Parathyroid adenoma (tissue), 2 donors: Measurements from ENCODE around the gene ATP6AP2.

Experiments used
- H2AFZ ChIP-seq: fragments of 300-600 bp; sonication (generic); one replicate; pipeline ENCODE4 v1.7.0; 2017; ENCODE audit warnings: antibody characterized with exemption, mild to moderate bottlenecking
- H3K27ac ChIP-seq: fragments of 300-600 bp; sonication (generic); one replicate; pipeline ENCODE4 v1.7.0; 2017
- H3K27me3 ChIP-seq: fragments of 300-600 bp; sonication (generic); one replicate; pipeline ENCODE4 v1.7.0; 2017; ENCODE audit warnings: low read length; ENCODE audit not compliant: control insufficient read depth, insufficient read depth
- H3K36me3 ChIP-seq: fragments of 300-600 bp; sonication (generic); one replicate; pipeline ENCODE4 v1.7.0; 2017; ENCODE audit warnings: low read length; ENCODE audit not compliant: control insufficient read depth, insufficient read depth
- H3K4me1 ChIP-seq: fragments of 300-600 bp; sonication (generic); one replicate; pipeline ENCODE4 v1.7.0; 2017; ENCODE audit warnings: control low read depth
- H3K4me2 ChIP-seq: fragments of 300-600 bp; sonication (generic); one replicate; pipeline ENCODE4 v1.7.0; 2017; ENCODE audit warnings: low read length
- H3K4me3 ChIP-seq: fragments of 300-600 bp; sonication (generic); one replicate; pipeline ENCODE4 v1.7.0; 2017; ENCODE audit warnings: low read depth, low read length
- H3K79me2 ChIP-seq: fragments of 300-600 bp; sonication (generic); one replicate; pipeline ENCODE4 v1.7.0; 2017; ENCODE audit warnings: control low read depth
- H3K9ac ChIP-seq: fragments of 300-600 bp; sonication (generic); one replicate; pipeline ENCODE4 v1.7.0; 2017; ENCODE audit warnings: mild to moderate bottlenecking
- H3K9me3 ChIP-seq: fragments of 300-600 bp; sonication (generic); one replicate; pipeline ENCODE4 v1.7.0; 2017; ENCODE audit warnings: low read length; ENCODE audit not compliant: control insufficient read depth
- TF ChIP-seq, protein P1 (sequence below): fragments of 300-600 bp; sonication (generic); IDR thresholded peaks from one replicate; pipeline ENCODE4 v1.7.0; 2017; ENCODE audit warnings: antibody characterized with exemption, mild to moderate bottlenecking
- donor health status: primary hyperparathyroidism.

Gene ATP6AP2, protein sequence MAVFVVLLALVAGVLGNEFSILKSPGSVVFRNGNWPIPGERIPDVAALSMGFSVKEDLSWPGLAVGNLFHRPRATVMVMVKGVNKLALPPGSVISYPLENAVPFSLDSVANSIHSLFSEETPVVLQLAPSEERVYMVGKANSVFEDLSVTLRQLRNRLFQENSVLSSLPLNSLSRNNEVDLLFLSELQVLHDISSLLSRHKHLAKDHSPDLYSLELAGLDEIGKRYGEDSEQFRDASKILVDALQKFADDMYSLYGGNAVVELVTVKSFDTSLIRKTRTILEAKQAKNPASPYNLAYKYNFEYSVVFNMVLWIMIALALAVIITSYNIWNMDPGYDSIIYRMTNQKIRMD

DNA sequence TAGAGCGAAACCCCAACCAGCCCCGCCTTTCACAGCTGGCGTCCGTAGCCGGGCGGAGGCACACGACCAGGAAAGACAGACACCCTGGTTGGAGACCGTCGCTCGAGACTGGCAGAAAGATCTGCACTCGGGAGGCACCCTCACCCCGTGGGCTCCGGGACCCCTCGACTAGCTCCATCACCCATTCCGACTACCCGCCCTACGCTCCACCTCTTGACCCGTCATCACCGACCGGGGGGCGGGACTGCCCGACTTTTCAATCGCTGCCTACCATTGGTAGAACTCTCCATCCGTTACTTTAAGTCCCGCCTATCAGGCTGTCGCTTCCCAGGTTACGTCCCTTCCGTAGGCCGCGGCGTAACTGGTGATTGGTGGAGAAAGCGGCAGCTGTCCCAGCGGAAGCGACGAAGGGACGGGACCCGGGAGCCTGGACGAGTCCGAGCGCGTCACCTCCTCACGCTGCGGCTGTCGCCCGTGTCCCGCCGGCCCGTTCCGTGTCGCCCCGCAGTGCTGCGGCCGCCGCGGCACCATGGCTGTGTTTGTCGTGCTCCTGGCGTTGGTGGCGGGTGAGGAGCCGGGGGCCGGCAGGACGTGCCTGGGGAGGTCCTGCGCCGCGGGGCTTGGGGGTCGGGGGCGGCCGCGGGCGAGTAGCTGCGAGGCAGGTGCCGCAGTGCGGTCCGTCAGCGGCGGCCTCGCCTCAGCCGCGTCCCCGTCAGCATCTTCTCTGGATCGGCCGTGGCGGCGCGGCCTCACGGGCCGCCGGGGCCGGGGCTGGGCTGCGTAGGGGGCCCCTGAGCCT lies at the start of gene ATP6AP2:
TSS of gene ATP6AP2 (plus strand) at position 434 of the 799 bp plus-strand sequence. CDS start at position 530, 96 bp downstream.
- H3K9ac ChIP-seq: peak within 1 kb of the TSS; percentile 97
- TF ChIP-seq, protein P1, sequence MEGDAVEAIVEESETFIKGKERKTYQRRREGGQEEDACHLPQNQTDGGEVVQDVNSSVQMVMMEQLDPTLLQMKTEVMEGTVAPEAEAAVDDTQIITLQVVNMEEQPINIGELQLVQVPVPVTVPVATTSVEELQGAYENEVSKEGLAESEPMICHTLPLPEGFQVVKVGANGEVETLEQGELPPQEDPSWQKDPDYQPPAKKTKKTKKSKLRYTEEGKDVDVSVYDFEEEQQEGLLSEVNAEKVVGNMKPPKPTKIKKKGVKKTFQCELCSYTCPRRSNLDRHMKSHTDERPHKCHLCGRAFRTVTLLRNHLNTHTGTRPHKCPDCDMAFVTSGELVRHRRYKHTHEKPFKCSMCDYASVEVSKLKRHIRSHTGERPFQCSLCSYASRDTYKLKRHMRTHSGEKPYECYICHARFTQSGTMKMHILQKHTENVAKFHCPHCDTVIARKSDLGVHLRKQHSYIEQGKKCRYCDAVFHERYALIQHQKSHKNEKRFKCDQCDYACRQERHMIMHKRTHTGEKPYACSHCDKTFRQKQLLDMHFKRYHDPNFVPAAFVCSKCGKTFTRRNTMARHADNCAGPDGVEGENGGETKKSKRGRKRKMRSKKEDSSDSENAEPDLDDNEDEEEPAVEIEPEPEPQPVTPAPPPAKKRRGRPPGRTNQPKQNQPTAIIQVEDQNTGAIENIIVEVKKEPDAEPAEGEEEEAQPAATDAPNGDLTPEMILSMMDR: no peak
- no peaks in the 10 kb centered on the region for H3K27me3 ChIP-seq

DNA sequence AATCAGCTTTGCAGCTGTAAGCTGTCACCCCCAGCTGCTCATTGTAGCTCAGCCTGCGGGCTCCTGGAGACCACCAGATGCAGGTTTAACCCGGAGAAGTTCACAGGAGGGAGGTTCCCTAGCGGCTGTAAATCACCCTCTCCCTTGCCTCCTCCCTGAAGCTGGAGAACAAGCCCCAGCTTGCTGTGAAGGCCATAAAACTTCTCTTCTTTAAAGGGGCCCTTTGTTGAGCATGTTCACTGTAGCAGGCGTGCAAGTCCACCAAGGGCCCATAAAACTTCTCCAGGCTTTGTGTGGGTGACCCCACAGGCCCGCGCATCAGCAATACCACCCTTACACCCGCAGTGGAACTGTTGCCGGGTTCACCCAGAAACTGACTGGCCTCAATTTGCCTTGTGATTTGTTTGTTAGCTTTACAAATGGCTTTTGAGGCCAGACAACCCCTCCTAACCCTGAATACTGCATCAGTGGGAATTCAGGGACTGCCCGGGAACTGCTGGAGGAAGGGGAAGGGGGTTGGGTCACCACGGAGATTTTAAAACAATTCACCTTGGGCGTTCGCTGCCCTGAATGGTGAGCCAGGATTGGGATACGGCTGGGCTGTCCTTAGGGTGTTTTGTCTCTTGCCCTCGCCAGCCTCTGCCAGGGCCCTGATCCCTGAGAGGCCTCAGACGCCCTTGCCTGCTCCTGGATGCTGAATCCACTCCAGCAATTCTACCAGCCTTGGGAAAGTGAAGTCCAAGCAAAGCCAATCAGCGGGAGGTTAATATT lies 49.5 kb upstream of the ATP6AP2 start:
- Histone ChIP-seq H3K9me3 (no peaks in the 10 kb centered on the region), H3K9ac (no peak overlapping the region), H2AFZ (no peak overlapping the region), H3K4me3 (no peak overlapping the region), H3K27me3 (no peaks in the 10 kb centered on the region), H3K4me2 (no peak overlapping the region), H3K27ac (no peak overlapping the region), H3K79me2 (no peaks in the 10 kb centered on the region), H3K4me1 (no peaks in the 10 kb centered on the region), H3K36me3 (no peaks in the 10 kb centered on the region)
- TF ChIP-seq, protein P1: no peak

More for the DNA sequence above, at the start of gene ATP6AP2:
- Histone ChIP-seq H3K36me3 (no peaks in the 10 kb centered on the region), H2AFZ (peak within 1 kb of the TSS; percentile 66), H3K79me2 (peaks cover 38% of the 10 kb centered on the region), H3K27ac (peak within 1 kb of the TSS; percentile 99), H3K4me2 (peak within 1 kb of the TSS; percentile 72), H3K4me1 (peaks cover 38% of the 10 kb centered on the region), H3K4me3 (peak within 1 kb of the TSS; percentile 91), H3K9me3 (no peaks in the 10 kb centered on the region)

DNA sequence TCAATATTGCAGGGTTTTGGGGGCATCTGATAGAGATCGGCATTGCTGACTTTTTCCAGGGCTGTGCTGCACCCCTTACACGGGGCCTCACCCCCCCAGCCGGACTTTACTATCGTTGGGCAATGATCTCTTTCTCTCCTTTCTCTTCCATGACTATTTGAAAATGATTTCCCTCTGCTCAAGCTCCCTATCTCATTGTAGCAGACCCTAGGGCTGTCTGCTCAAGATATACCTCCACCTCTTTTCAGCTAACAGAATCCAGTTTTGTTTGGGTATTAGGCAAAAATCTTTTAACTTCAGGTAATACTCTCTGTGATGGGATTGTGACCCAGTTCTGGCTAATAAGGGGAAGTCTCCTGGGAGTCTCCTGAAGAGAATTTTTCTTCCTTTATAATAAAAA lies 43.5 kb upstream of the ATP6AP2 start:
- Histone ChIP-seq H3K4me3 (no peak overlapping the region), H3K4me2 (no peak overlapping the region), H3K79me2 (no peaks in the 10 kb centered on the region), H3K4me1 (no peaks in the 10 kb centered on the region), H3K9ac (no peak overlapping the region), H3K27me3 (no peaks in the 10 kb centered on the region), H3K36me3 (no peaks in the 10 kb centered on the region), H2AFZ (no peak overlapping the region), H3K27ac (no peak overlapping the region), H3K9me3 (no peaks in the 10 kb centered on the region)
- TF ChIP-seq, protein P1: no peak

DNA sequence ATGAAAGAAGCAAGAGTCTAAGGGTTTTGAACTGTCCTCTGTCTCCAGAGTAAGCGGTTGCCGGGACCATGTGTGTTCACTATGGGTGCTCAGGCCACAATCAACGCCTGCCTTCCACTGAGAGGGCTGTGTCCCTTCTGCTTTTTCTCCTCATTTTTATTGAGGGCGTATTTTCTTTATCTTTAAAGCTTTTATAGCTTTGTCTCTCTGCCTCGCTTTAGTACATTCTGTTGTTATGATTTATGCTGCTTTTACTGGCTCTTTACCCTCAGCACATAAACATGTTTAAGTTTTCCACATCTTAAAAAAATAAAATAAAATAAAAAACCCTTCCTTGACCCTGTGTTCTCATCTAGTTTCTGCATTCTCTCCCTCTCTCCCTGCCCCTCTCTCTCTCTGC lies 42.4 kb upstream of the ATP6AP2 start:
- H3K4me1 ChIP-seq: no peaks in the 10 kb centered on the region
- H3K9me3 ChIP-seq: no peaks in the 10 kb centered on the region
- no peak overlapping the region for H3K4me3 ChIP-seq
- TF ChIP-seq, protein P1: no peak
- H2AFZ ChIP-seq: no peak overlapping the region
- H3K27me3 ChIP-seq: no peaks in the 10 kb centered on the region
- H3K4me2 ChIP-seq: no peak overlapping the region
- no peaks in the 10 kb centered on the region for H3K36me3 ChIP-seq
- H3K79me2 ChIP-seq: no peaks in the 10 kb centered on the region
- no peak overlapping the region for H3K9ac ChIP-seq
- no peak overlapping the region for H3K27ac ChIP-seq
